Measurements from ENCODE around the gene ATRX.
A peak's percentile ranks its signal among the peaks of the same experiment; 100 is the strongest.
"Not testable (repeated sequence)": the region's sequence is repeated elsewhere in the genome, so short reads cannot be mapped to it uniquely, and the experiment has no call there.

Gene ATRX

DNA sequence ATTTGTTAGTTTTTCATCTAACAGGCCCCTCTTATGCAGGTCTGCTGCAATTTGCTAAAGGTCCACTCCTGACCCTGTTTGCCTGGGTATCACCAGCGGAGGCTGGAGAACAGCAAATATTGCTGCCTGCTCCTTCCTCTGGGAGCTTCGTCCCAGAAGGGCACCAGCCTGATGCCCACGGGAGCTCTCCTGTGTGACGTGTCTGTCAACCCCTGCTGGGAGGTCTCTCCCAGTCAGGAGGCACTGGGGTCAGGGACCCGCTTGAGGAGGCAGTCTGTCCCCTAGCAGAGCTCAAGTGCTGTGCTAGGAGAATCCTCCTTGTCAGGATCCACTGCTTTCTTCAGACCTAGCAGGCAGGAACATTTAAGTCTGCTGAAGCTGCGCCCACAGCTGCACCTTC lies 30.5 kb downstream of the ATRX start:
- CTCF ChIA-PET = no interaction called here
- POLR2A ChIA-PET = interaction anchor here (0.6 kb wide), 1 partner anchor 20 kb away, joined by 3 read pairs; no protein-coding TSS in a partner anchor

DNA sequence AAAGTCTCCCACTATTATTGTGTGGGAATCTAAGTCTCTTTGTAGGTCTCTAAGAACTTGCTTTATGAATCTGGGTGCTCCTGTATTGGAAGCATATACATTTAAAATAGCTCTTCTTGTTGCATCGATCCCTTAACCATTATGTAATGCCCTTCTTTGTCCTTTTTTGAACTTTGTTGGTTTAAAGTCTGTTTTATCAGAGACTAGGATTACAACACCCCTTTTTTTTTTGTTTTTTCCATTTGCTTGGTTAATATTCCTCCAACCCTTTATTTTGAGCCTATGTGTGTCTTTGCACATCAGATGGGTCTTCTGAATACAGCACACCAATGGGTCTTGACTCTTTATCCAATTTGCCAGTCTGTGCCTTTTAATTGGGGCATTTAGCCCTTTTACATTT lies 32.1 kb downstream of the ATRX start:
- CTCF ChIA-PET; DNase-seq (ENCODE audit: low read depth, low spot score); POLR2A ChIA-PET; H3K4me3 ChIP-seq (ENCODE audit: low read depth, low read length): not testable (repeated sequence)

More for the DNA sequence above, 30.5 kb downstream of the ATRX start:
- H3K4me3 ChIP-seq (ENCODE audit: low read depth, low read length) = no peak overlapping the region
- no peak for DNase-seq (ENCODE audit: low read depth, low spot score)
- TF ChIP-seq, protein P1, sequence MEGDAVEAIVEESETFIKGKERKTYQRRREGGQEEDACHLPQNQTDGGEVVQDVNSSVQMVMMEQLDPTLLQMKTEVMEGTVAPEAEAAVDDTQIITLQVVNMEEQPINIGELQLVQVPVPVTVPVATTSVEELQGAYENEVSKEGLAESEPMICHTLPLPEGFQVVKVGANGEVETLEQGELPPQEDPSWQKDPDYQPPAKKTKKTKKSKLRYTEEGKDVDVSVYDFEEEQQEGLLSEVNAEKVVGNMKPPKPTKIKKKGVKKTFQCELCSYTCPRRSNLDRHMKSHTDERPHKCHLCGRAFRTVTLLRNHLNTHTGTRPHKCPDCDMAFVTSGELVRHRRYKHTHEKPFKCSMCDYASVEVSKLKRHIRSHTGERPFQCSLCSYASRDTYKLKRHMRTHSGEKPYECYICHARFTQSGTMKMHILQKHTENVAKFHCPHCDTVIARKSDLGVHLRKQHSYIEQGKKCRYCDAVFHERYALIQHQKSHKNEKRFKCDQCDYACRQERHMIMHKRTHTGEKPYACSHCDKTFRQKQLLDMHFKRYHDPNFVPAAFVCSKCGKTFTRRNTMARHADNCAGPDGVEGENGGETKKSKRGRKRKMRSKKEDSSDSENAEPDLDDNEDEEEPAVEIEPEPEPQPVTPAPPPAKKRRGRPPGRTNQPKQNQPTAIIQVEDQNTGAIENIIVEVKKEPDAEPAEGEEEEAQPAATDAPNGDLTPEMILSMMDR (IDR thresholded peaks at IDR 0.05; ENCODE audit: insufficient read depth, low read length, missing control alignments) = no peak

DNA sequence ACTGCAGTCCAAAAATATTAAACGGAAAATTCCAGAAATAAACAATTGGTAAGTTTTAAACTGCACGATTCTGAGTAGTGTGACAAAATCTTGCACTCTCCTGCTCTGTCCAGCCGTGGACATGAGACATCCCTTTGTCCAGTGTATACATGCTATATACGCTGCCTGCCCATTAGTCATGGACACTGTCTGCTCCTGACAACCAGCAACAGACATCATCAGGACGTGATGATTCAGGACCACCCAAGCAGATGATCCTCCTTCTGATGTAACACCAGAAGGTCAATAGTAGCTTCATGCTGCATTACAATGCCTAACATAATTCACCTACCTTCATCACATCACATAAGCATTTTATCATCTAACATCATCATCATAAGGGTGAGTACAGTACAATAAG lies 36.3 kb downstream of the ATRX start:
- CTCF ChIA-PET = no interaction called here
- TF ChIP-seq, protein P1 (IDR thresholded peaks at IDR 0.05; ENCODE audit: insufficient read depth, low read length, missing control alignments) = no peak
- POLR2A ChIA-PET = no interaction called here
- H3K4me3 ChIP-seq (ENCODE audit: low read depth, low read length) = no peak overlapping the region
- peak; percentile 10 for DNase-seq (ENCODE audit: low read depth, low spot score)

DNA sequence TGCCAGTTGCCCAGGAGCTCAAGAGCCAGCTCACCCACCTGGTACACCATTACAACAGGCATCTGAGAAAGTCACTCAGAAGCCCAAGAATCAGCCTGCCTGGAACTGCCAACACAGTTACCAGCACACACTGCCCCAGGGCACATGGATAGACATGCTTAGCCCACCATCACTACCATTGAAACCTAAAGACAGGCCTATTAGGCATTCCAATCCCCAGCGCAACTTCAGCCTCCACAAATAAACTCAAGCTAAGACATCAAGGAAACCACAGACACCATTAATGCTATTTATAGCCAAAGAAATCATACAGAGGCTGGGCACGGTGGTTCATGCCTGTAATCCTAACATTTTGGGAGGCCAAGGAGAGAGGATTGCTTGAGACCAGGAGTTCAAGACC lies 42.3 kb downstream of the ATRX start:
- TF ChIP-seq, protein P1 (IDR thresholded peaks at IDR 0.05; ENCODE audit: insufficient read depth, low read length, missing control alignments) = no peak
- POLR2A ChIA-PET = no interaction called here
- no peak for DNase-seq (ENCODE audit: low read depth, low spot score)
- CTCF ChIA-PET = no interaction called here
- no peak overlapping the region for H3K4me3 ChIP-seq (ENCODE audit: low read depth, low read length)

DNA sequence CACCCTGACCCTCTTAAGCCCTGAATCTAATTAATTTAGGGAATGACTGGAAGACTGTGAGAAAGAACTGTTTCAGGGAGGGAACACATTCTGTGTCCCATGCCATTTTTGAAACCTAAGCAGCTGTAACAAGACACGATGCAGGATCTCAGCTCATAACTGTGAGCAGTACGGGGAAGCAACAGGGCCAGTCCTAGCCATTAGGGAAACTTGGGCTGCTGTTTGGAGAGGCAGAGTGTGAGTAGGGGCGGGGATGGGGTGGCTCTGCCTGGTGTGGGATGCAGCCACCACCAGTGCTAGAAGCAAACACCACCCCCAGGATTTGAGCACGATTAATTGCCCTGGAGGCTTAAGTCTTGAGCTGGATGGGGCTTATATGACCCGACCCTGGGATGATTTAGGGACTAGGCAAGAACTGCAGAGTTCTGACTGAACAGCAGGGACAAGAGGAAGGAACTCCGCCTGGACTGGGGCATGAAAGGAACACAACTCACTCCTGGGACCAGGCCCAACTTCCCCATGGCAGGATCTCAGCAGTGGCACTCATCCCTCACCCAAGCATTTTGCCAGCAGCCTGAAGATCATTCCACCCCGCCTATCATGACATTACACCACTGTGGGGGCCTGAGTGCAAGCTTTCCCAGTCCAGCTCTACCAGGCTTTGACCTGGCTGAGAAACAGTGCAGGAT lies 43.1 kb downstream of the ATRX start:
- CTCF ChIA-PET = no interaction called here
- H3K4me3 ChIP-seq (ENCODE audit: low read depth, low read length) = no peak overlapping the region
- DNase-seq (ENCODE audit: low read depth, low spot score) = no peak
- TF ChIP-seq, protein P1 (IDR thresholded peaks at IDR 0.05; ENCODE audit: insufficient read depth, low read length, missing control alignments) = no peak
- POLR2A ChIA-PET = no interaction called here

DNA sequence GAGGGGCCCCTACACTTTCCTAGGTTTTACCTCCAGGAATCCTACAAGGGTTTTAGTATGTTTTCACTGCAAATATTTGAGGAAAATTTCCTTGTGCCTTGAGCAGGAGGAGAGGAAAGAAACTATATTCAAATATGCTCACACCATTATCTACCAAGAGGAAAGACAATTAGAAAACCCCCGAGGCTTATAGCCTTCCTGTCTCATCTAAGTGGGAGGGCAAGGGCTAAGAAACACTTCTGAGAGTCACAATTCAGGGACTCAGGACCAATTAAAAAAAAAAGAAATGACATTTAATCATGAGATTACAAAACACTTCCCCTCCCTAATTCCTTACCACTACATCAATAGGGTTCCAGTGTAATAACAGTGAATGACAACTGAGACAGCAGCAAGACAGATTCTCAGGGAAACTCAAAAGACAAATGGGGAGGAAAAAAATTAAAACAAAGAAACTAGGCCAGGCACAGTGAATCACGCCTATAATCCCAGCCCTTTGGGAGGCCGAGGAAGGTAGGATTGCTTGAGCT lies 45.6 kb downstream of the ATRX start:
- no peak overlapping the region for H3K4me3 ChIP-seq (ENCODE audit: low read depth, low read length)
- DNase-seq (ENCODE audit: low read depth, low spot score) = no peak
- ChIA-PET CTCF (no interaction called here), POLR2A (no interaction called here)
- TF ChIP-seq, protein P1 (IDR thresholded peaks at IDR 0.05; ENCODE audit: insufficient read depth, low read length, missing control alignments) = no peak

DNA sequence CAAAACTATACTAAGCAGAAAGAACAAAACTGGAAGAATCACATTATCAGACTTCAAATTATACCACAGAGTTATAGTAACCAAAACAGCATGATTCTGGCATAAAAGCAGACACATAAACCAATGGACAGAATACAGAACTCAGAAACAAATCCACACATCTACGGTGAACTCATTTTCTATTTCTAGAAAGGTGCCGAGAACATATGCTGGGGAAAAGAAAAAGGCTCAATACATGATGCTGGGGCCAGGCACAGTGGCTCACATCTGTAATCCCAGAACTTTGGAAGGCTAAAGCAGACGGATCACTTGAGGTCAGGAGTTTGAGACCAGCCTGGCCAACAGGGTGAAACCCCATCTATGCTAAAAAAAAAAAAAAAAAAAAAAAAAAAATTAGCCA lies 52.7 kb downstream of the ATRX start:
- DNase-seq (ENCODE audit: low read depth, low spot score) = no peak
- TF ChIP-seq, protein P1 (IDR thresholded peaks at IDR 0.05; ENCODE audit: insufficient read depth, low read length, missing control alignments) = no peak
- H3K4me3 ChIP-seq (ENCODE audit: low read depth, low read length) = no peak overlapping the region
- POLR2A ChIA-PET = no interaction called here
- CTCF ChIA-PET = no interaction called here
